Fibroblast of gingiva (primary cell): ENCODE data around the gene TEAD3.

Source experiments
- DNase-seq: peaks from one replicate; pipeline ENCODE4 v3.0.0-alpha.2; 2011; ENCODE audit warnings: low read depth

Gene TEAD3

GRCh38 chr6:35475573-35475972, 21.3 kb downstream of the TEAD3 start:
- no peak for DNase-seq

- no peak for DNase-seq
Measured at GRCh38 chr6:35474942-35475570, 21.8 kb downstream of the TEAD3 start.

GRCh38 chr6:35474131-35474941, 22.5 kb downstream of the TEAD3 start:
- DNase-seq = no peak

- no peak for DNase-seq
Measured at GRCh38 chr6:35473850-35474130, 23.1 kb downstream of the TEAD3 start.

- DNase-seq = no peak
Measured at GRCh38 chr6:35473075-35473849, 23.6 kb downstream of the TEAD3 start.

- DNase-seq = no peak
Measured at GRCh38 chr6:35471836-35472345, 25.0 kb downstream of the TEAD3 start.

GRCh38 chr6:35470663-35471120, 26.2 kb downstream of the TEAD3 start:
- no peak for DNase-seq

- DNase-seq = no peak
Measured at GRCh38 chr6:35469751-35470662, 26.9 kb downstream of the TEAD3 start.

- no peak for DNase-seq
Measured at GRCh38 chr6:35468980-35469750, 27.7 kb downstream of the TEAD3 start.

GRCh38 chr6:35468181-35468979, 28.5 kb downstream of the TEAD3 start, which contains the start of gene RPL10A:
Gene RPL10A (plus strand): TSS chr6:35468401. CDS start chr6:35468435, 34 bp downstream.
- peak; percentile 95 for DNase-seq

- DNase-seq = no peak
Measured at GRCh38 chr6:35465646-35466045, 31.2 kb downstream of the TEAD3 start.

- no peak for DNase-seq
Measured at GRCh38 chr6:35463292-35463691, 33.6 kb downstream of the TEAD3 start.

- no peak for DNase-seq
Measured at GRCh38 chr6:35461270-35461669, 35.6 kb downstream of the TEAD3 start.

GRCh38 chr6:35457907-35458306, 39.0 kb downstream of the TEAD3 start:
- no peak for DNase-seq

- DNase-seq = peak; percentile 72
Measured at GRCh38 chr6:35454391-35455110, 42.3 kb downstream of the TEAD3 start.

- DNase-seq = no peak
Measured at GRCh38 chr6:35453236-35453635, 43.6 kb downstream of the TEAD3 start.

- peak; percentile 88 for DNase-seq
Measured at GRCh38 chr6:35452183-35453090, 44.4 kb downstream of the TEAD3 start, which contains the start of gene FANCE. Gene FANCE (plus strand): TSS chr6:35452338. CDS start chr6:35452546, 208 bp downstream.
